Stomach (tissue), 4 donors: Measurements from ENCODE around the gene GSG1L.

ENCODE experiments used
- EP300 ChIP-seq: sonication (generic); formaldehyde crosslinking; IDR thresholded peaks from one replicate; pipeline ENCODE4 v1.6.1; 2017; ENCODE audit warnings: antibody characterized with exemption
- POLR2A ChIP-seq, 4 donors: fragments of 450-650 bp; IDR thresholded peaks; one replicate each; pipeline ENCODE4 v1.6.1; 2016; ENCODE audit warnings: antibody characterized with exemption in 4 of 4, control low read depth in 2 of 4, mild to moderate bottlenecking in 1 of 4, moderate library complexity in 1 of 4
- POLR2AphosphoS5 ChIP-seq, 3 donors: sonication (generic); formaldehyde crosslinking; IDR thresholded peaks; one replicate each; pipeline ENCODE4 v1.6.1; 2016; ENCODE audit warnings: antibody characterized with exemption in 3 of 3
- TF ChIP-seq, protein P1 (sequence below), 7 experiments: fragments of 450-650 bp in 4 of 7; fragments of 200-600 bp in 3 of 7; sonication (generic) in 3 of 7; IDR thresholded peaks; one replicate each; pipeline ENCODE4 v1.5.1; 2016 to 2019; ENCODE audit warnings: antibody characterized with exemption in 7 of 7, control low read depth in 2 of 7, mild to moderate bottlenecking in 1 of 7

GRCh38 chr16:28090646-28091377 lies 27.3 kb upstream of the GSG1L start:
- TF ChIP-seq, protein P1, sequence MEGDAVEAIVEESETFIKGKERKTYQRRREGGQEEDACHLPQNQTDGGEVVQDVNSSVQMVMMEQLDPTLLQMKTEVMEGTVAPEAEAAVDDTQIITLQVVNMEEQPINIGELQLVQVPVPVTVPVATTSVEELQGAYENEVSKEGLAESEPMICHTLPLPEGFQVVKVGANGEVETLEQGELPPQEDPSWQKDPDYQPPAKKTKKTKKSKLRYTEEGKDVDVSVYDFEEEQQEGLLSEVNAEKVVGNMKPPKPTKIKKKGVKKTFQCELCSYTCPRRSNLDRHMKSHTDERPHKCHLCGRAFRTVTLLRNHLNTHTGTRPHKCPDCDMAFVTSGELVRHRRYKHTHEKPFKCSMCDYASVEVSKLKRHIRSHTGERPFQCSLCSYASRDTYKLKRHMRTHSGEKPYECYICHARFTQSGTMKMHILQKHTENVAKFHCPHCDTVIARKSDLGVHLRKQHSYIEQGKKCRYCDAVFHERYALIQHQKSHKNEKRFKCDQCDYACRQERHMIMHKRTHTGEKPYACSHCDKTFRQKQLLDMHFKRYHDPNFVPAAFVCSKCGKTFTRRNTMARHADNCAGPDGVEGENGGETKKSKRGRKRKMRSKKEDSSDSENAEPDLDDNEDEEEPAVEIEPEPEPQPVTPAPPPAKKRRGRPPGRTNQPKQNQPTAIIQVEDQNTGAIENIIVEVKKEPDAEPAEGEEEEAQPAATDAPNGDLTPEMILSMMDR (IDR thresholded peaks at IDR 0.05), result no peak
- no peak for TF ChIP-seq POLR2A (IDR thresholded peaks at IDR 0.05)
- no peak for TF ChIP-seq POLR2AphosphoS5 (IDR thresholded peaks at IDR 0.05)
- TF ChIP-seq EP300, result no peak
